Gastrocnemius medialis (tissue), 4 donors: ENCODE results near the gene ZNF592.

Experiments used
- POLR2A ChIP-seq, 2 donors: fragments of 450-650 bp; IDR thresholded peaks; one replicate each; pipeline ENCODE4 v1.6.1; 2017; ENCODE audit warnings: antibody characterized with exemption in 2 of 2, mild to moderate bottlenecking in 2 of 2, moderate library complexity in 2 of 2
- TF ChIP-seq, protein P1 (sequence below), 5 experiments: fragments of 450-650 bp in 3 of 5; fragments of 200-600 bp in 2 of 5; sonication (generic) in 2 of 5; IDR thresholded peaks in 4 of 5; conservative IDR thresholded peaks in 1 of 5; 1 replicate in 4 of 5; 2 replicates in 1 of 5; pipeline ENCODE4 v1.5.1; 2016 to 2019; ENCODE audit warnings: antibody characterized with exemption in 5 of 5, mild to moderate bottlenecking in 3 of 5, moderate library complexity in 3 of 5

DNA sequence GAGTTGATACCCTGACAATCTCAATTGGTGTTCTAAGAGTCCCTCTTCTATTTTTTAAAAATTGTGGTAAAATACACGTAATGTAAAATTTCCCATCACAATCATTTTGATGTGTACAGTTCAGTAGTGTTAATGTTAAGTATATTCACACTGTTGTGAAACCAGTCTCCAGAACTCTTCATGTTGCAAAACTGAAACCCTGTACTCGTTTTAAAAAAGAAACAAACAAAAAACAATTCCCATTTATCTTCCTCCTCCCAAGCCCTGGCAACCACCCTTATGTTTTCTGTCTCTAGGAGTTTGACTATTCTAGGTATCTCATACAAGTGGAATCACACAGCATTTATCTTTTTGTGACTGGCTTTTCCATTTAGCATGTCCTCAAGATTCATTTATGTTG, 40.1 kb downstream of the ZNF592 start:
- TF ChIP-seq, protein P1, sequence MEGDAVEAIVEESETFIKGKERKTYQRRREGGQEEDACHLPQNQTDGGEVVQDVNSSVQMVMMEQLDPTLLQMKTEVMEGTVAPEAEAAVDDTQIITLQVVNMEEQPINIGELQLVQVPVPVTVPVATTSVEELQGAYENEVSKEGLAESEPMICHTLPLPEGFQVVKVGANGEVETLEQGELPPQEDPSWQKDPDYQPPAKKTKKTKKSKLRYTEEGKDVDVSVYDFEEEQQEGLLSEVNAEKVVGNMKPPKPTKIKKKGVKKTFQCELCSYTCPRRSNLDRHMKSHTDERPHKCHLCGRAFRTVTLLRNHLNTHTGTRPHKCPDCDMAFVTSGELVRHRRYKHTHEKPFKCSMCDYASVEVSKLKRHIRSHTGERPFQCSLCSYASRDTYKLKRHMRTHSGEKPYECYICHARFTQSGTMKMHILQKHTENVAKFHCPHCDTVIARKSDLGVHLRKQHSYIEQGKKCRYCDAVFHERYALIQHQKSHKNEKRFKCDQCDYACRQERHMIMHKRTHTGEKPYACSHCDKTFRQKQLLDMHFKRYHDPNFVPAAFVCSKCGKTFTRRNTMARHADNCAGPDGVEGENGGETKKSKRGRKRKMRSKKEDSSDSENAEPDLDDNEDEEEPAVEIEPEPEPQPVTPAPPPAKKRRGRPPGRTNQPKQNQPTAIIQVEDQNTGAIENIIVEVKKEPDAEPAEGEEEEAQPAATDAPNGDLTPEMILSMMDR (IDR thresholded peaks at IDR 0.05 in 4 of 5, conservative IDR thresholded peaks at IDR 0.05 in 1 of 5): no peak
- no peak for TF ChIP-seq POLR2A (IDR thresholded peaks at IDR 0.05)
